ENCODE measurements around the gene ATG2A.

DNA sequence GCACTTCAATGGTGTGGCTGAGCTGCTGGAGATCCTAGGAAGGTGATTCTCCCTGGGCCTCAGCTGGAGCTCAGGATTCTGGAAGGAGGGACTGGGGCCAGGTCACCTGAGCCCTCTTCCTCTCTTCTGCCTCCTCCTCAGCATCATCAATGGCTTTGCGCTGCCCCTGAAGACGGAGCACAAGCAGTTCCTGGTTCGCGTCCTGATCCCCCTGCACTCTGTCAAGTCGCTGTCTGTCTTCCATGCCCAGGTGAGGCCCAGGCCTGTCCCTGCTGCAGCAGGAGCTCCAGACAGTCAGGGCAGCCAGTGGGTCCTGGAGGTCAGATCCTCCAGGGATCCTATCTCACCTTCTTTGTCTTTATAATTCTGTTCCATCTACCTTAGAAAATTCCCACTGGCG is 13.3 kb upstream of the ATG2A start:
- TF ChIP-seq CTCF (IDR thresholded peaks at IDR 0.05; ENCODE audit: insufficient read depth, low read depth, low read length) (no peak), EZH2 (IDR thresholded peaks at IDR 0.05; ENCODE audit: insufficient read depth, low read length) (no peak)

All from astrocyte (in vitro differentiated cells and primary cell).